ENCODE data around the gene RACK1.

GRCh38 chr5:181281077-181281983 lies 37.6 kb upstream of the RACK1 start:
- no peak for TF ChIP-seq EZH2 (IDR thresholded peaks at IDR 0.05; ENCODE audit: insufficient read depth, low read length)
- TF ChIP-seq, protein P1, sequence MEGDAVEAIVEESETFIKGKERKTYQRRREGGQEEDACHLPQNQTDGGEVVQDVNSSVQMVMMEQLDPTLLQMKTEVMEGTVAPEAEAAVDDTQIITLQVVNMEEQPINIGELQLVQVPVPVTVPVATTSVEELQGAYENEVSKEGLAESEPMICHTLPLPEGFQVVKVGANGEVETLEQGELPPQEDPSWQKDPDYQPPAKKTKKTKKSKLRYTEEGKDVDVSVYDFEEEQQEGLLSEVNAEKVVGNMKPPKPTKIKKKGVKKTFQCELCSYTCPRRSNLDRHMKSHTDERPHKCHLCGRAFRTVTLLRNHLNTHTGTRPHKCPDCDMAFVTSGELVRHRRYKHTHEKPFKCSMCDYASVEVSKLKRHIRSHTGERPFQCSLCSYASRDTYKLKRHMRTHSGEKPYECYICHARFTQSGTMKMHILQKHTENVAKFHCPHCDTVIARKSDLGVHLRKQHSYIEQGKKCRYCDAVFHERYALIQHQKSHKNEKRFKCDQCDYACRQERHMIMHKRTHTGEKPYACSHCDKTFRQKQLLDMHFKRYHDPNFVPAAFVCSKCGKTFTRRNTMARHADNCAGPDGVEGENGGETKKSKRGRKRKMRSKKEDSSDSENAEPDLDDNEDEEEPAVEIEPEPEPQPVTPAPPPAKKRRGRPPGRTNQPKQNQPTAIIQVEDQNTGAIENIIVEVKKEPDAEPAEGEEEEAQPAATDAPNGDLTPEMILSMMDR (IDR thresholded peaks at IDR 0.05; ENCODE audit: insufficient read depth, low read depth, low read length): no peak

Measured in astrocyte (in vitro differentiated cells and primary cell).